Natural killer cell (primary cell): ENCODE results near the gene IFNL2. TPM values are rescaled to one million over a fixed set of nuclear protein-coding genes. Genes with fewer than 3 reads are reported as not detected.

Experiments
- ATAC-seq, 3 donors: fragments of 150-1000 bp in 2 of 3; fragments of 200-7000 bp in 1 of 3; cut with Tn5 transposase; 1 replicate in 1 of 3; 2 replicates in 2 of 3; pipeline ENCODE4 v1.10.0; 2021; ENCODE audit warnings: mild to moderate bottlenecking in 2 of 3, moderate library complexity in 2 of 3
- DNase-seq, 2 donors: peaks; one replicate each; pipeline versions ENCODE4 v3.0.0 to v3.0.0-alpha.2; 2013 to 2021; ENCODE audit warnings: mixed read lengths in 1 of 2
- H3K27ac ChIP-seq: one replicate; pipeline ENCODE4 v1.5.1; 2013; ENCODE audit warnings: mild to moderate bottlenecking, low read length
- H3K27me3 ChIP-seq: one replicate; pipeline ENCODE4 v1.6.1; 2013; ENCODE audit warnings: low read length; ENCODE audit not compliant: control insufficient read depth, insufficient read depth
- H3K36me3 ChIP-seq: one replicate; pipeline ENCODE4 v1.6.1; 2013; ENCODE audit warnings: low read length; ENCODE audit not compliant: control insufficient read depth, insufficient read depth
- H3K4me1 ChIP-seq: one replicate; pipeline ENCODE4 v1.6.1; 2013; ENCODE audit warnings: low read length; ENCODE audit not compliant: control insufficient read depth, insufficient read depth
- H3K4me3 ChIP-seq: one replicate; pipeline ENCODE4 v1.5.1; 2013; ENCODE audit warnings: low read length
- H3K9me3 ChIP-seq: one replicate; pipeline ENCODE4 v1.6.1; 2013; ENCODE audit warnings: low read length; ENCODE audit not compliant: control insufficient read depth, insufficient read depth
- H3K27ac Mint-ChIP-seq, 2 donors: one replicate each; pipeline ENCODE4 v1.8.0; 2022; ENCODE audit warnings: mild to moderate bottlenecking in 2 of 2, mixed read lengths in 2 of 2, moderate library complexity in 1 of 2
- H3K27me3 Mint-ChIP-seq, 2 donors: one replicate each; pipeline ENCODE4 v1.8.0; 2022; ENCODE audit warnings: low read depth in 2 of 2, mixed read lengths in 2 of 2
- H3K36me3 Mint-ChIP-seq: one replicate; pipeline ENCODE4 v1.8.0; 2022; ENCODE audit warnings: mixed read lengths
- H3K4me1 Mint-ChIP-seq, 2 donors: one replicate each; pipeline ENCODE4 v1.8.0; 2022; ENCODE audit warnings: mixed read lengths in 2 of 2
- H3K4me3 Mint-ChIP-seq: one replicate; pipeline ENCODE4 v1.8.0; 2022; ENCODE audit warnings: mild to moderate bottlenecking, moderate library complexity, mixed read lengths
- H3K9me3 Mint-ChIP-seq, 2 donors: one replicate each; pipeline ENCODE4 v1.8.0; 2022; ENCODE audit warnings: mixed read lengths in 2 of 2
- CTCF ChIP-seq: fragments of 200-600 bp; IDR thresholded peaks from one replicate; pipeline ENCODE4 v1.8.0; 2022; ENCODE audit warnings: antibody characterized with exemption
- WGBS: methylation state at CpG from one replicate; pipeline ENCODE4 v1.1.7; 2013; ENCODE audit warnings: missing lambda C conversion rate; ENCODE audit not compliant: insufficient coverage; 5-methylcytosine and 5-hydroxymethylcytosine counted together
- intact Hi-C: fragments of 100-400 bp; cut with micrococcal nuclease; formaldehyde crosslinking; loops from one replicate; pipeline ENCODE4 v1.14.2; 2022
- total RNA-seq, 4 donors: library from RNA; stranded (reverse); fragments of 120-200 nt in 1 of 4; gene quantifications; one replicate each; pipeline versions ENCODE4 v1.2.3 to v1.2.4, GENCODE V29; 2013 to 2022

Gene IFNL2
- total RNA-seq, 3 donors from 2014 or later (not counting 1 experiment from before 2014, with no cell fraction given), result not detected

GRCh38 chr19:39254531-39255345, 13.5 kb upstream of the IFNL2 start:
- no peak for TF ChIP-seq CTCF
- Histone ChIP-seq H3K4me1 (no peaks in the 10 kb centered on the region), H3K4me3 (no peak overlapping the region), H3K27ac (no peak overlapping the region), H3K36me3 (no peaks in the 10 kb centered on the region), H3K27me3 (no peaks in the 10 kb centered on the region), H3K9me3 (no peaks in the 10 kb centered on the region)
- DNase-seq (no peak), ATAC-seq (no peak)
- H3K36me3 Mint-ChIP-seq, result no peaks in the 10 kb centered on the region
- no peaks in the 10 kb centered on the region for H3K27me3 Mint-ChIP-seq
- no peaks in the 10 kb centered on the region for H3K4me1 Mint-ChIP-seq
- no peak overlapping the region for H3K4me3 Mint-ChIP-seq
- intact Hi-C loops, result no loop called here
- H3K9me3 Mint-ChIP-seq, result no peaks in the 10 kb centered on the region
- H3K27ac Mint-ChIP-seq, result no peak overlapping the region
- WGBS, result 81% methylated on average over 29 of the region's 29 CpGs

GRCh38 chr19:39257227-39257626, 11.0 kb upstream of the IFNL2 start:
- Histone ChIP-seq H3K36me3 (no peaks in the 10 kb centered on the region), H3K27me3 (peaks cover 6% of the 10 kb centered on the region), H3K9me3 (no peaks in the 10 kb centered on the region), H3K4me1 (no peaks in the 10 kb centered on the region), H3K27ac (no peak overlapping the region), H3K4me3 (no peak overlapping the region)
- peaks cover 3 to 8% of the 10 kb centered on the region in 2 donors for H3K27me3 Mint-ChIP-seq
- no peak overlapping the region for H3K27ac Mint-ChIP-seq
- WGBS, result 100% methylated on average over 2 of the region's 4 CpGs
- no peaks in the 10 kb centered on the region for H3K36me3 Mint-ChIP-seq
- intact Hi-C loops, result no loop called here
- no peak for ATAC-seq
- no peak for TF ChIP-seq CTCF
- H3K9me3 Mint-ChIP-seq, result no peaks in the 10 kb centered on the region
- no peak for DNase-seq
- H3K4me1 Mint-ChIP-seq, result no peaks in the 10 kb centered on the region
- H3K4me3 Mint-ChIP-seq, result no peak overlapping the region

- no peaks in the 10 kb centered on the region for H3K36me3 Mint-ChIP-seq
- Histone ChIP-seq H3K36me3 (no peaks in the 10 kb centered on the region), H3K9me3 (no peaks in the 10 kb centered on the region), H3K4me3 (no peak overlapping the region), H3K27ac (no peak overlapping the region), H3K27me3 (peaks cover 36% of the 10 kb centered on the region), H3K4me1 (peaks cover 20% of the 10 kb centered on the region)
- intact Hi-C loops, result no loop called here
- TF ChIP-seq CTCF, result no peak
- H3K4me3 Mint-ChIP-seq, result no peak overlapping the region
- H3K9me3 Mint-ChIP-seq, result no peaks in the 10 kb centered on the region
- DNase-seq (no peak), ATAC-seq (no peak)
- peaks cover 10% of the 10 kb centered on the region in 2 donors for H3K4me1 Mint-ChIP-seq
- peaks cover 19 to 28% of the 10 kb centered on the region in 2 donors for H3K27me3 Mint-ChIP-seq
- 63% methylated on average over 2 of the region's 3 CpGs for WGBS
- no peak overlapping the region for H3K27ac Mint-ChIP-seq
Observed at GRCh38 chr19:39261704-39262103, 6.5 kb upstream of the IFNL2 start.

GRCh38 chr19:39262496-39262895, 5.7 kb upstream of the IFNL2 start:
- Mint-ChIP-seq H3K27me3 (peaks cover 19 to 28% of the 10 kb centered on the region in 2 donors), H3K4me1 (peaks cover 10% of the 10 kb centered on the region in 2 donors), H3K9me3 (no peaks in the 10 kb centered on the region), H3K4me3 (peak overlapping the region; percentile 45), H3K27ac (no peak overlapping the region), H3K36me3 (no peaks in the 10 kb centered on the region)
- ATAC-seq (no peak), DNase-seq (no peak)
- Histone ChIP-seq H3K36me3 (no peaks in the 10 kb centered on the region), H3K27ac (no peak overlapping the region), H3K9me3 (no peaks in the 10 kb centered on the region), H3K27me3 (peaks cover 36% of the 10 kb centered on the region), H3K4me3 (no peak overlapping the region), H3K4me1 (peaks cover 20% of the 10 kb centered on the region)
- WGBS, result 90% methylated on average over 3 of the region's 4 CpGs
- no peak for TF ChIP-seq CTCF
- intact Hi-C loops, result no loop called here
